Transverse colon (tissue), 4 donors: Measurements from ENCODE around the gene HSD17B2. TPM values are rescaled to one million over a fixed set of nuclear protein-coding genes. Genes with fewer than 3 reads are reported as not detected.

ENCODE experiments used
- DNase-seq: peaks from one replicate; pipeline ENCODE4 v3.0.0-alpha.2; 2019
- H3K27ac ChIP-seq, 4 donors: fragments of 200-600 bp; sonication (generic); 2 replicates each; pipeline ENCODE4 v1.5.1; 2016 to 2018; ENCODE audit warnings: inconsistent platforms in 4 of 4
- H3K27me3 ChIP-seq: fragments of 200-600 bp; sonication (generic); 2 replicates; pipeline ENCODE4 v1.5.1; 2017; ENCODE audit warnings: inconsistent platforms
- H3K36me3 ChIP-seq, 4 donors: fragments of 200-600 bp; sonication (generic); 2 replicates each; pipeline ENCODE4 v1.5.1; 2017 to 2019; ENCODE audit warnings: inconsistent platforms in 4 of 4
- H3K4me1 ChIP-seq, 4 donors: fragments of 200-600 bp; sonication (generic); 2 replicates each; pipeline ENCODE4 v1.5.1; 2017 to 2020; ENCODE audit warnings: inconsistent platforms in 4 of 4
- H3K4me3 ChIP-seq, 4 donors: fragments of 200-600 bp; sonication (generic); 1 replicate in 1 of 4; 2 replicates in 3 of 4; pipeline versions ENCODE4 v1.5.1 to v1.6.1; 2017 to 2019; ENCODE audit warnings: inconsistent platforms in 4 of 4
- H3K9me3 ChIP-seq, 2 donors: fragments of 200-600 bp; sonication (generic); 2 replicates each; pipeline ENCODE4 v1.5.1; 2017 to 2019; ENCODE audit warnings: inconsistent platforms in 2 of 2
- EP300 ChIP-seq: sonication (generic); formaldehyde crosslinking; IDR thresholded peaks from one replicate; pipeline ENCODE4 v1.6.1; 2017; ENCODE audit warnings: antibody characterized with exemption, low read depth
- POLR2A ChIP-seq: fragments of 450-650 bp; IDR thresholded peaks from one replicate; pipeline ENCODE4 v1.6.1; 2016; ENCODE audit warnings: antibody characterized with exemption, mild to moderate bottlenecking, moderate library complexity
- POLR2AphosphoS5 ChIP-seq, 3 donors: sonication (generic); formaldehyde crosslinking; IDR thresholded peaks; one replicate each; pipeline ENCODE4 v1.6.1; 2016; ENCODE audit warnings: antibody characterized with exemption in 3 of 3
- WGBS, 2 donors: methylation state at CpG; one replicate each; pipeline ENCODE4 v1.1.5; 2018; ENCODE audit warnings: low coverage in 1 of 2; 5-methylcytosine and 5-hydroxymethylcytosine counted together
- in situ Hi-C, 4 donors: fragments of 200-750 bp; cut with MboI; loops; one replicate each; pipeline versions ENCODE4 v1.15.0 to v1.15.1; 2017; ENCODE audit warnings: low sequenced_read_pairs in 3 of 4, low pct_ligation_motif_present in 1 of 4, low pct_unique_long_range_greater_than_20kb in 1 of 4
- intact Hi-C: fragments of 100-400 bp; cut with DNase I; formaldehyde crosslinking; loops from one replicate; pipeline ENCODE4 v1.15.1; 2023; ENCODE audit warnings: low total_unique reads
- total RNA-seq, 4 donors: library from RNA; depleted of rRNA; stranded (reverse); fragments of >200 nt; gene quantifications; one replicate each; pipeline ENCODE4 v1.1.0, GENCODE V29; 2016
- TF ChIP-seq, protein P1 (sequence below), 5 experiments: fragments of 200-600 bp in 3 of 5; fragments of 450-650 bp in 2 of 5; sonication (generic) in 3 of 5; IDR thresholded peaks; 1 replicate in 2 of 5; 2 replicates in 3 of 5; pipeline ENCODE4 v1.5.1; 2016 to 2017; ENCODE audit warnings: antibody characterized with exemption in 5 of 5, inconsistent platforms in 3 of 5, mild to moderate bottlenecking in 2 of 5, moderate library complexity in 1 of 5

HSD17B2 gene
- total RNA-seq, 4 donors from 2014 or later: 9.6 to 146 (median 82.3) TPM

DNA sequence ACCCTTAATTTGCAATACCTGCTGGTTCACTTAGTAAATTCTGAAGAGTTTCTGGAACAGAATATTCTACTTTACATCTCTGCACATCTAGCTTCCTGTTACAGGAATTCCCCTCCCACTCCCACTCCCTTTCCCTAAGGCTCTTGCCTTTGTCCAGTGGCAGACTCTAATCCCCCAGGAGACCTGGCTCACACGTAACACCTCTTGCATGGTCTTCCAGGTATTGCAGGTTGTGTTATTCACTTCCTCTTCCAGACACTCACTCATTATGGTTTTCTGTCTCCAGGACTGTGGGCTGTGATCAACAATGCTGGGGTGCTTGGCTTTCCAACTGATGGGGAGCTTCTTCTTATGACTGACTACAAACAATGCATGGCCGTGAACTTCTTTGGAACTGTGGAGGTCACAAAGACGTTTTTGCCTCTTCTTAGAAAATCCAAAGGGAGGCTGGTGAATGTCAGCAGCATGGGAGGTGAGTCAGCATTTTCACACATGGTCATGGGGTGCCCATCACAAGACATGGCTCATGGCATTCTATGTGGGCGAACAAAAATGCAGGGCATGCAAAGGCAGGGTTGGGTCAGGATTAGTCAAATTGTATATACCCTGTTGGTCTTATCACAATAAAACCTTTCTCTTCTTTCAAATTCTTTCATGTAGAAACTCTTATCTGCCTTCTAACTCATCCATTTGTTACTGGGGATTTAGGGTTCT lies 35.8 kb downstream of the HSD17B2 start:
- Histone ChIP-seq H3K4me1 (peaks cover 0 to 23% (median 9%) of the 10 kb centered on the region in 4 donors), H3K4me3 (no peak overlapping the region), H3K36me3 (peaks cover 0 to 3% (median 0%) of the 10 kb centered on the region in 4 donors), H3K27me3 (no peaks in the 10 kb centered on the region), H3K9me3 (no peaks in the 10 kb centered on the region), H3K27ac (no peak overlapping the region)
- no peak for DNase-seq
- 80 to 83% methylated on average over 2 to 4 of the region's 4 CpGs for WGBS, 2 donors
- in situ Hi-C loops: no loop called here
- intact Hi-C loops: no loop called here
- no peak for TF ChIP-seq EP300
- TF ChIP-seq POLR2AphosphoS5 (IDR thresholded peaks at IDR 0.05): no peak

DNA sequence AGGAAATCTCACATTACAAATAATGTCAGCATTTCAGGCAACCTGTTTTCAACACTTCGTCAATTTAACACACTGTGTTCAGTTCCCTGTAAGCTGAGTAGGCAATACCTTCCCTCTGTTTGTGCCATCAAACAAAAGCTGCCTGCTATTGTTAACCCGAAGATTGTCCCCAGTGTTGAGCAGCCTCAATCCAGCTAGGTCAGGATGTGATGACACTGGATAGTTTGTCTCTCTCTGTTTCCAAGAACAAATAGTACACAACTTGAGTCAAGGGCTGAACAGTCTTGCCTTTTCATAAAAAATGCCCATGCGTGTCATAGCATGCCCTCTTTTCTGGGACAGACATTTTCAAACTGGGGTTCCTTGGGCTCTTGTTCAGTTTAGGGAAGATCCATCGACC lies 36.4 kb downstream of the HSD17B2 start:
- WGBS, 2 donors: 89% methylated on average over 3 to 4 of the region's 4 CpGs
- Histone ChIP-seq H3K4me3 (no peak overlapping the region), H3K27me3 (no peaks in the 10 kb centered on the region), H3K27ac (no peak overlapping the region), H3K4me1 (peaks cover 0 to 23% (median 9%) of the 10 kb centered on the region in 4 donors), H3K36me3 (peaks cover 0 to 3% (median 0%) of the 10 kb centered on the region in 4 donors), H3K9me3 (no peaks in the 10 kb centered on the region)
- DNase-seq: no peak
- TF ChIP-seq EP300 (no peak), POLR2A (no peak), POLR2AphosphoS5 (IDR thresholded peaks at IDR 0.05) (no peak)
- TF ChIP-seq, protein P1, sequence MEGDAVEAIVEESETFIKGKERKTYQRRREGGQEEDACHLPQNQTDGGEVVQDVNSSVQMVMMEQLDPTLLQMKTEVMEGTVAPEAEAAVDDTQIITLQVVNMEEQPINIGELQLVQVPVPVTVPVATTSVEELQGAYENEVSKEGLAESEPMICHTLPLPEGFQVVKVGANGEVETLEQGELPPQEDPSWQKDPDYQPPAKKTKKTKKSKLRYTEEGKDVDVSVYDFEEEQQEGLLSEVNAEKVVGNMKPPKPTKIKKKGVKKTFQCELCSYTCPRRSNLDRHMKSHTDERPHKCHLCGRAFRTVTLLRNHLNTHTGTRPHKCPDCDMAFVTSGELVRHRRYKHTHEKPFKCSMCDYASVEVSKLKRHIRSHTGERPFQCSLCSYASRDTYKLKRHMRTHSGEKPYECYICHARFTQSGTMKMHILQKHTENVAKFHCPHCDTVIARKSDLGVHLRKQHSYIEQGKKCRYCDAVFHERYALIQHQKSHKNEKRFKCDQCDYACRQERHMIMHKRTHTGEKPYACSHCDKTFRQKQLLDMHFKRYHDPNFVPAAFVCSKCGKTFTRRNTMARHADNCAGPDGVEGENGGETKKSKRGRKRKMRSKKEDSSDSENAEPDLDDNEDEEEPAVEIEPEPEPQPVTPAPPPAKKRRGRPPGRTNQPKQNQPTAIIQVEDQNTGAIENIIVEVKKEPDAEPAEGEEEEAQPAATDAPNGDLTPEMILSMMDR (IDR thresholded peaks at IDR 0.05): no peak
- intact Hi-C loops: no loop called here
- in situ Hi-C loops: no loop called here

DNA sequence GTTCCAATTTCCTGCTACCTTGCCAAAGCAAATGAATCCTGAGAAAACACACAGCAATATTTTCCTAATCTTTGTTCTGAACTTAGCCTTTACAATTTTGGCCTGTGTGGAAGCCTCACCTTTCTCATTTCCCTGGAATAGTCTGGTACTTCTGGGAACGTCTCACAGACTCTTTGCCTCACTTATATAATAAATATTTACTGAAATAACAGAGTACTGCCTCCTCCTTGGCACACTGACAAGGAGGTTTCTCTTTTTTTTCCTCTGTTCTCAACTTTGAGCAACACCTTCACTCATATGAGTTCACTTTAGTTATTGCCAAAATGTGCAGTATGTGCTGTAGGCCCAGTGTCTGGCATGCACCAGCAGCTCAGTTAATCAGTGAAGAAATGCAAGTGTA lies 37.3 kb downstream of the HSD17B2 start:
- no peaks in the 10 kb centered on the region for H3K27me3 ChIP-seq
- in situ Hi-C loops: no loop called here
- peaks cover 0 to 3% (median 0%) of the 10 kb centered on the region in 4 donors for H3K36me3 ChIP-seq
- intact Hi-C loops: no loop called here
- peaks cover 0 to 16% (median 7%) of the 10 kb centered on the region in 4 donors for H3K4me1 ChIP-seq
- WGBS, 2 donors: 14 to 32% methylated on average over 1 of the region's 1 CpG
- TF ChIP-seq, protein P1 (IDR thresholded peaks at IDR 0.05): no peak
- no peak for TF ChIP-seq EP300
- no peak for TF ChIP-seq POLR2AphosphoS5 (IDR thresholded peaks at IDR 0.05)
- no peak for TF ChIP-seq POLR2A
- no peaks in the 10 kb centered on the region for H3K9me3 ChIP-seq
- DNase-seq: no peak
- H3K27ac ChIP-seq: no peak overlapping the region
- no peak overlapping the region for H3K4me3 ChIP-seq

DNA sequence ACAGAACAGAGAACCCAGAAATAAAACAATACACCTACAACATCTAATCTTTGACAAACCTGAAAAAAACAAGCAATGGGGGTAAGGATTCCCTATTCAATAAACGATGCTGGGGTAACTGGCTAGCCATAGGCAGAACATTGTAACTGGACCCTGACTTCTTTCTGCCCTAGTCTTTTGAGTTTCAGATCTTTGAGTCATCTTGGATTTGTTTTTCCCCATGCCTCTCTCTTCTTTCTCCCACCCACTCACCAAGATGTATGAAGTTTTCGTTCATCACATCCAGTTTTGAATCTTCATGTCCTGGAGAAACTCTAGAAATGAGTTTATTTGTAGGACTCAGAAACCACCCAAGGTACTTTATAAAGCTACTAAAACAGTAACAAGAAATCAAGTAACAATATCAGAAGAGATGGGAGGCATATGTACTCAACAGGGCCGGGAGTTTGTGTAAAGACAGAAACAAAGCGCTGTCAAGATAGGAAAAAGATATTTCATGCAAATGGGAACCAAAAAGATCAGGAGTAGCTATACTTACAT lies 39.0 kb downstream of the HSD17B2 start:
- H3K4me3 ChIP-seq: no peak overlapping the region
- no peaks in the 10 kb centered on the region for H3K27me3 ChIP-seq
- no peak for DNase-seq
- H3K9me3 ChIP-seq: no peaks in the 10 kb centered on the region
- H3K36me3 ChIP-seq: peaks cover 0 to 3% (median 0%) of the 10 kb centered on the region in 4 donors
- H3K4me1 ChIP-seq: peaks cover 0 to 8% (median 3%) of the 10 kb centered on the region in 4 donors
- TF ChIP-seq, protein P1 (IDR thresholded peaks at IDR 0.05): no peak
- TF ChIP-seq POLR2AphosphoS5 (IDR thresholded peaks at IDR 0.05): no peak
- no peak for TF ChIP-seq EP300
- intact Hi-C loops (no loop called here), in situ Hi-C loops (no loop called here)
- H3K27ac ChIP-seq: no peak overlapping the region
- WGBS, 2 donors: 66 to 83% methylated on average over 4 of the region's 4 CpGs
